ENCODE results near the gene ZDHHC11B. TPM values are rescaled to one million over a fixed set of nuclear protein-coding genes. Genes with fewer than 3 reads are reported as not detected.
"Not testable (repeated sequence)": the region's sequence is repeated elsewhere in the genome, so short reads cannot be mapped to it uniquely, and the experiment has no call there.

The ZDHHC11B gene
- polyA plus RNA-seq, 4 donors: 1.7 to 7.7 (median 4.0) TPM

GRCh38 chr5:691049-691448 is 93.5 kb downstream of the ZDHHC11B start:
- not testable (repeated sequence) for DNase-seq (ENCODE audit: low read depth in 4 of 4, low spot score in 3 of 4)

- DNase-seq (ENCODE audit: low read depth in 4 of 4, low spot score in 3 of 4): not testable (repeated sequence)
Measured at GRCh38 chr5:690293-690692, 94.2 kb downstream of the ZDHHC11B start.

- not testable (repeated sequence) for DNase-seq (ENCODE audit: low read depth in 4 of 4, low spot score in 3 of 4)
Measured at GRCh38 chr5:688348-689010, 96.0 kb downstream of the ZDHHC11B start.

GRCh38 chr5:686936-687335 is 97.6 kb downstream of the ZDHHC11B start:
- DNase-seq (ENCODE audit: low read depth in 4 of 4, low spot score in 3 of 4): not testable (repeated sequence)

GRCh38 chr5:686172-686523 is 98.4 kb downstream of the ZDHHC11B start:
- DNase-seq (ENCODE audit: low read depth in 4 of 4, low spot score in 3 of 4): not testable (repeated sequence)

GRCh38 chr5:685262-686171 is 99.0 kb downstream of the ZDHHC11B start:
- no peak for DNase-seq (ENCODE audit: low read depth in 4 of 4, low spot score in 3 of 4)

- DNase-seq (ENCODE audit: low read depth in 4 of 4, low spot score in 3 of 4): no peak
Measured at GRCh38 chr5:684751-685216, 99.7 kb downstream of the ZDHHC11B start.

GRCh38 chr5:683551-684481 is 100.7 kb downstream of the ZDHHC11B start:
- DNase-seq (ENCODE audit: low read depth in 4 of 4, low spot score in 3 of 4): no peak

GRCh38 chr5:682651-683358 is 101.7 kb downstream of the ZDHHC11B start:
- not testable (repeated sequence) for DNase-seq (ENCODE audit: low read depth in 4 of 4, low spot score in 3 of 4)

GRCh38 chr5:682216-682615 is 102.3 kb downstream of the ZDHHC11B start:
- DNase-seq (ENCODE audit: low read depth in 4 of 4, low spot score in 3 of 4): not testable (repeated sequence)

- DNase-seq (ENCODE audit: low read depth in 4 of 4, low spot score in 3 of 4): not testable (repeated sequence)
Measured at GRCh38 chr5:681317-682191, 103.0 kb downstream of the ZDHHC11B start.

- not testable (repeated sequence) for DNase-seq (ENCODE audit: low read depth in 4 of 4, low spot score in 3 of 4)
Measured at GRCh38 chr5:680836-681235, 103.7 kb downstream of the ZDHHC11B start.

- not testable (repeated sequence) for DNase-seq (ENCODE audit: low read depth in 4 of 4, low spot score in 3 of 4)
Measured at GRCh38 chr5:680118-680795, 104.3 kb downstream of the ZDHHC11B start.

GRCh38 chr5:679166-679895 is 105.2 kb downstream of the ZDHHC11B start:
- DNase-seq (ENCODE audit: low read depth in 4 of 4, low spot score in 3 of 4): not testable (repeated sequence)

GRCh38 chr5:678521-678920 is 106.0 kb downstream of the ZDHHC11B start:
- DNase-seq (ENCODE audit: low read depth in 4 of 4, low spot score in 3 of 4): not testable (repeated sequence)

- no peak for DNase-seq (ENCODE audit: low read depth in 4 of 4, low spot score in 3 of 4)
Measured at GRCh38 chr5:677131-678101, 107.1 kb downstream of the ZDHHC11B start.

- no peak for DNase-seq (ENCODE audit: low read depth in 4 of 4, low spot score in 3 of 4)
Measured at GRCh38 chr5:676699-677076, 107.8 kb downstream of the ZDHHC11B start.
